ENCODE measurements around the gene DRAP1. TPM values are rescaled to one million over a fixed set of nuclear protein-coding genes. Genes with fewer than 3 reads are reported as not detected.

DRAP1 gene, protein sequence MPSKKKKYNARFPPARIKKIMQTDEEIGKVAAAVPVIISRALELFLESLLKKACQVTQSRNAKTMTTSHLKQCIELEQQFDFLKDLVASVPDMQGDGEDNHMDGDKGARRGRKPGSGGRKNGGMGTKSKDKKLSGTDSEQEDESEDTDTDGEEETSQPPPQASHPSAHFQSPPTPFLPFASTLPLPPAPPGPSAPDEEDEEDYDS
- 133 and 165 TPM in 2 replicates for total RNA-seq
- 306 TPM for polyA plus RNA-seq (2012)

GRCh38 chr11:65919141-65919572 is at the start of gene DRAP1:
Gene DRAP1, plus strand, starts transcription at chr11:65919426. Its CDS starts 76 bp downstream, at chr11:65919502.
- DNase-seq (ENCODE audit: low read depth) = peak; percentile 98

- no peak for DNase-seq (ENCODE audit: low read depth)
These were observed 49.5 kb upstream of the DRAP1 start for GRCh38 chr11:65869643-65870306.

GRCh38 chr11:65870307-65870658 is 48.9 kb upstream of the DRAP1 start:
- DNase-seq (ENCODE audit: low read depth) = no peak

GRCh38 chr11:65870706-65871681 is 48.2 kb upstream of the DRAP1 start:
- DNase-seq (ENCODE audit: low read depth) = no peak

- DNase-seq (ENCODE audit: low read depth) = peak; percentile 64
These were observed 47.2 kb upstream of the DRAP1 start for GRCh38 chr11:65871811-65872548.

DNA sequence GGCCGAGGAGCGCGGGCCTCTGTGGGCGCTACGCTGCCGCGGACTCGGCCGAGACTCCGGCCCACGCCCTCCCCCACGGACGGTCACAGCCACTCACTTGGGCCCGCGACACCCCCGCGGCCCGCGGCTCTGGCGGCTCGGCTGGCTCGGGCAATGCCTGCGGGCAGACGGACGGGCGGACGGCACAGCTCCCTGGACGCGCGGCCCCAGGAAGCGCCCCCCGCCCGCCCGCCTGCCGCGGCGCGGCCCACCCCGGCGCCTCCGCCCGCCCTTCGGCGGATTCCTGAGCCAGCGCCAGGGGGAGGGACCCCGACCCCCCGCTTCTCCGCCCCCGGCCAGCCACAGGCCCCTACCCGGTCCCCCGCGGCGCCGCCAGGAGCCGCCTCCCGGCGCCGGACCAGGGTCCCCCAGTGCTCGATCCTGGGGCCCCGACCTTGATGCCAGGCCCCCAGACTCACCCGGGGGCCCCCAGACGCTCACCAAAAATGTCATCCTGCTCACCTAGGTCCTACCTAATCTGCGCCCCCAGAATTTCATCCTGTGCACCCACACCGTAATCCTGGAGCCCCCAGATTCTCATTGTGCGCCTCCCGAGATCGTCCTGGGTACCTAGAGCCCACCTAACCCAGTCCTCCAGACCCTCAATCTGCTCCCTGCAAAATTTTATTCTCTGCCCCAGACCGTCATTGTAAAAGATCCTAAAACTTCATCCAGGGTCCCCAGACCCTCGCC is 46.5 kb upstream of the DRAP1 start, which contains the start of gene EFEMP2:
TSS of gene EFEMP2 (minus strand) at position 215 of the 732 bp plus-strand sequence. CDS start 446 bp downstream, outside the sequence.
- DNase-seq (ENCODE audit: low read depth) = peak; percentile 48

GRCh38 chr11:65873318-65874156 is 45.7 kb upstream of the DRAP1 start:
- DNase-seq (ENCODE audit: low read depth) = peak; percentile 94

GRCh38 chr11:65879617-65880016 is 39.6 kb upstream of the DRAP1 start, which contains the start of gene CTSW:
Gene CTSW, plus strand, starts transcription at chr11:65879837. Its CDS starts 18 bp downstream, at chr11:65879855.
- no peak for DNase-seq (ENCODE audit: low read depth)

DNA sequence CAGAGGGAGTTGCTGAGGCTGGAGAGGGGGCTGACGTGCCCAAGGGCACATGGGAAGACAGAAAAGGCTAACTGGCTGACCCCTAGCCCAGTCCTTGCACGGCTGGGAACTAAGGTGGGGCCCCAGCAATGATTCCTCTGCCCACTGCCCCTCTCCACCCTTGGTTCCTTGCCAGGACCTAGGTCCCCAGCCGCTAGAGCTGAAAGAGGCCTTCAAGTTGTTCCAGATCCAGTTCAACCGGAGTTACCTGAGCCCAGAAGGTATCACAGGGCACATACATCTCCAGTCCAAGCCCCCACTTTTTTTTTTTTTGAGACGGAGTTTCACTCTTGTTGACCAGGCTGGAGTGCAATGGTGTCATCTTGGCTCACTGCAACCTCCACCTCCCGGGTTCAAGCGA is 39.2 kb upstream of the DRAP1 start:
- no peak for DNase-seq (ENCODE audit: low read depth)

DNA sequence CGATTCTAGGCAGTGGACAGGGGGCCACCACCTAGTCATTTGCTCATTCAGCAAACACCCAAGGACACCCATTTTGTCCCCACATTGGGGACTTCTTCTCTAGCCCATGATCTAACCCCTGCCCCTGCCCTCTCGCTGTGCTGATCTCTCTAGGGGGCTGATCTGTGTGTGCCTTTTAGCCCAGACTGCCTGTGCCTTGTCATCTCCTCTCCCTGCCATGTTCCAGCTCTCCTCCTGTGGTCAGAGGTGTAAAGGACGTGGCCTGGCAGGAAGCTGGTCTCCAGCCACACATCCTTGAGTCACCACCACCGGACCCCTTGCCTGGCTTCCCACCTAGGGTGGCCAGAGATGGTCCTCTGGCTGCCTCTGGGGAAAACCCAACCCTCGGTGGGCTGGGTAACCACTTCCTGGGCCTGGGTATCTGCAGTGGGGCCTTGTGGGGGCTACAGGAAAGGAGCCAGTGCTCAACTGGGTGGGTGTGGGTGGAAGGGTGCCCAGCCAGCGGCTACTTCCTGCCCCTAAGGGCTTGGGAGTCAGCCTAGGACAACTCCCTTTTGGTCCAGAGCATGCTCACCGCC is 38.3 kb upstream of the DRAP1 start:
- no peak for DNase-seq (ENCODE audit: low read depth)

- DNase-seq (ENCODE audit: low read depth) = no peak
These were observed 36.8 kb upstream of the DRAP1 start for GRCh38 chr11:65882120-65883057.

DNA sequence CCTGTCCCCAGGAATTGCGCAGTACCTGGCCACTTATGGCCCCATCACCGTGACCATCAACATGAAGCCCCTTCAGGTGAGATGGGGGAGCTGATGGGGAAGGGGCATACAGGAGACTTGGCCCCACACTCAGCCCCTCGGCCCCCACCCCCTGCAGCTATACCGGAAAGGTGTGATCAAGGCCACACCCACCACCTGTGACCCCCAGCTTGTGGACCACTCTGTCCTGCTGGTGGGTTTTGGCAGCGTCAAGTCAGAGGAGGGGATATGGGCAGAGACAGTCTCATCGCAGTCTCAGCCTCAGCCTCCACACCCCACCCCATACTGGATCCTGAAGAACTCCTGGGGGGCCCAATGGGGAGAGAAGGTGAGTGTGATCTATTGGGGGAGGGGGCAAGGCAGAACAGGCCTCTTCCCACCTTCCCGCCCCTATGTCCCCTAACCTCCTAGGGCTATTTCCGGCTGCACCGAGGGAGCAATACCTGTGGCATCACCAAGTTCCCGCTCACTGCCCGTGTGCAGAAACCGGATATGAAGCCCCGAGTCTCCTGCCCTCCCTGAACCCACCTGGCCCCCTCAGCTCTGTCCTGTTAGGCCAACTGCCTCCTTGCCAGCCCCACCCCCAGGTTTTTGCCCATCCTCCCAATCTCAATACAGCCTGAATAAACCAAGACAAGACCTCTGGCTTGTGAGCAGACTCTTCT is 36.0 kb upstream of the DRAP1 start:
- no peak for DNase-seq (ENCODE audit: low read depth)

DNA sequence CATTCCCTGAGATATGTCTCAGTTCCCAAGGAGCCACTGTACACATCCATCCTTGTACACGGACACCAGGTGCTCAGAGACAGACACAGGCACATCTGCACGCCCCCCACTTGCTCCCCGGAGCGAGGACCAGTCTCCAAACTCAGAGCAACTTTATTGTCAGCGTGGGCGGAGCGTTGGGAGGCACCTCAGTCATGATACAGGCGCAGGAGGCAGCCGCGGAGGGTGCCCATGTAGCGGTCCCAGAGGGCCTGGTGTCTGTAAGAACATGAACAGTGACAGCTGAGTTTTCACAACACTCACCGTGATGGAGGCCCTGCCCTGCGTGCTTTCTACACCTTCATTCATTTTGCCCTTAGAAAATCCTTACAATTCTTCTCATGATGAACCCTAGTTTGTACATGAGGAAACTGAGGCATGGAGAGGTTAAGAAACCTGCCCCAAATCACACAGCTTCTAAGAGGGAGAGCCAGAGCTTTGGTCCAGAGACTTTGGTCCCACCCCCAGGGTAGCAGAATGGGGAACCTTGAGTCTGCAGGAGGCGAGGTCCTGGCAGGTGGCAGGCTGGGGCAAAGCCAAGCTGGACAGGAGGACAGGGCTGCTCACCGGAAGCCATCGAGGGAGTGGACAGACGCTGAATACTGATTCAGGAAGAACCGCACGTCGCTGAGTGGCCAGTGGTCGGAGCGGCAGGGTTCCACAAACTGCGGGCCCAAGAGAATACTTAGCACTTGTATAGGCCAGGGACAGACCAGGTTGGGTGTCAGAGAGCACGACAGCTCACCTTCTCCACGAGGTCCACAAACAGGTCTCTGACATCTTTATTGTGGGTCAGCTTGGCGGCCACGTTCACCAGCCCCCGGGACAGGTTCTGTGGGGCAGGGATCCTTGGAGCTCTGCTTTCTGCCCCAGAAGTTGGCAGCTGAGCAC is 35.2 kb upstream of the DRAP1 start:
- DNase-seq (ENCODE audit: low read depth) = no peak

DNA sequence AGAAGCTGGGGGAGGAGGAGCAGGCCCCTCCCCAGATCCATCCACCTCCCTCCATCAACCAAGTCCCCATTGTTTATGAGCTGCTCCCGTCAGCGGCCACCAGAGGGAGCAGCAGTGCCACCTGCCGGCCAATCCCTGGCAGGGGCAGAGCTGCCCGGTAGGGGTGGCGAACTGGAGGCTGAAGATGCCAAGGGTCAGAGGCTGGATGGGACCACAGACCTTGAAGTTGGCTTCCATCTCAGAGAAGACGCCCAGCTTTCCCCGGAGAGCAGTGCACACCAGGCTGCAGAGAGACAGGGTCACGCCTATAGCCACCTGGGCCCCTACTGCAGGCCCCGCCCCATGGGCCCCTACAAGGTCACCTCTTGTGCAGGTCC is 34.5 kb upstream of the DRAP1 start:
- peak; percentile 78 for DNase-seq (ENCODE audit: low read depth)

GRCh38 chr11:65885231-65885630 is 34.0 kb upstream of the DRAP1 start:
- DNase-seq (ENCODE audit: low read depth) = no peak
